Progenitor cell of endocrine pancreas (in vitro differentiated cells): ENCODE results near the gene ORMDL3. TPM values are rescaled to one million over a fixed set of nuclear protein-coding genes. Genes with fewer than 3 reads are reported as not detected.
"Not testable (repeated sequence)": the region's sequence is repeated elsewhere in the genome, so short reads cannot be mapped to it uniquely, and the experiment has no call there.

Experiments
- DNase-seq: peaks from one replicate; pipeline ENCODE4 v3.0.0; 2021; ENCODE audit warnings: low spot score; ENCODE audit not compliant: unreplicated experiment
- H3K27ac Mint-ChIP-seq: 2 replicates; pipeline ENCODE4 v1.8.0; 2021; ENCODE audit warnings: mild to moderate bottlenecking, moderate library complexity, mixed read lengths
- H3K27me3 Mint-ChIP-seq: 2 replicates; pipeline ENCODE4 v1.8.0; 2021; ENCODE audit warnings: mixed read lengths
- H3K36me3 Mint-ChIP-seq: 2 replicates; pipeline ENCODE4 v1.8.0; 2022; ENCODE audit warnings: mixed read lengths; ENCODE audit not compliant: insufficient read depth
- H3K4me1 Mint-ChIP-seq: 2 replicates; pipeline ENCODE4 v1.8.0; 2021; ENCODE audit warnings: low read depth, mixed read lengths
- H3K4me3 Mint-ChIP-seq: 2 replicates; pipeline ENCODE4 v1.8.0; 2021; ENCODE audit warnings: low read depth, mild to moderate bottlenecking, moderate library complexity, mixed read lengths
- H3K9me3 Mint-ChIP-seq: 2 replicates; pipeline ENCODE4 v1.8.0; 2021; ENCODE audit warnings: low read depth, mixed read lengths
- total RNA-seq: library from RNA; stranded (reverse); gene quantifications from 2 replicates; pipeline ENCODE4 v1.2.1, GENCODE V29; 2021
- TF ChIP-seq, protein P1 (sequence below): fragments of 200-600 bp; sonication (generic); IDR thresholded peaks from one replicate; pipeline ENCODE4 v1.5.0; 2021; ENCODE audit warnings: antibody characterized with exemption, mild to moderate bottlenecking; ENCODE audit not compliant: unreplicated experiment

The ORMDL3 gene
- total RNA-seq, 1 donor from 2014 or later = 87.6 TPM

DNA sequence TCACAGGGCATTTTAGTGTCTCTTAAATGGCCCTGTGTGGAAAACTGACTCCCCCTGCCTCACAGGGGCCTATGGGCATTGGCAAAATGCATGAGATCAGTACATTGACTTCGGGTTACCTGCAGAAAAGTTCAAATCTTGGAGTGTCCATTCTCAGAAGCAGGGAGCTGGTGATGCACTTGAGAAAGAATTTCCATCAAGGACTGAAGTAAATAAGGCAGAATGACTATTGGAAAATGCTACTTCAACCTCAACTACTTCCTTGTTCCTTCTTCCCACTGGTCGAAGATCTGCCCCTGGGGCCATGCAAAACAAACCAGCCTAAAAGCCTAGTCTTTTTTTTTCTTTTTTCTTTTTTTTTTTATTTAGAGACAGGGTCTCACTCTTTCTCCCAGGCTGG is 21.6 kb upstream of the ORMDL3 start:
- Mint-ChIP-seq H3K27me3 (peaks cover 20% of the 10 kb centered on the region), H3K9me3 (no peaks in the 10 kb centered on the region), H3K4me3 (no peak overlapping the region), H3K4me1 (peaks cover 8% of the 10 kb centered on the region), H3K27ac (peak overlapping the region; percentile 45), H3K36me3 (no peaks in the 10 kb centered on the region)
- TF ChIP-seq, protein P1, sequence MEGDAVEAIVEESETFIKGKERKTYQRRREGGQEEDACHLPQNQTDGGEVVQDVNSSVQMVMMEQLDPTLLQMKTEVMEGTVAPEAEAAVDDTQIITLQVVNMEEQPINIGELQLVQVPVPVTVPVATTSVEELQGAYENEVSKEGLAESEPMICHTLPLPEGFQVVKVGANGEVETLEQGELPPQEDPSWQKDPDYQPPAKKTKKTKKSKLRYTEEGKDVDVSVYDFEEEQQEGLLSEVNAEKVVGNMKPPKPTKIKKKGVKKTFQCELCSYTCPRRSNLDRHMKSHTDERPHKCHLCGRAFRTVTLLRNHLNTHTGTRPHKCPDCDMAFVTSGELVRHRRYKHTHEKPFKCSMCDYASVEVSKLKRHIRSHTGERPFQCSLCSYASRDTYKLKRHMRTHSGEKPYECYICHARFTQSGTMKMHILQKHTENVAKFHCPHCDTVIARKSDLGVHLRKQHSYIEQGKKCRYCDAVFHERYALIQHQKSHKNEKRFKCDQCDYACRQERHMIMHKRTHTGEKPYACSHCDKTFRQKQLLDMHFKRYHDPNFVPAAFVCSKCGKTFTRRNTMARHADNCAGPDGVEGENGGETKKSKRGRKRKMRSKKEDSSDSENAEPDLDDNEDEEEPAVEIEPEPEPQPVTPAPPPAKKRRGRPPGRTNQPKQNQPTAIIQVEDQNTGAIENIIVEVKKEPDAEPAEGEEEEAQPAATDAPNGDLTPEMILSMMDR = no peak
- DNase-seq = no peak

DNA sequence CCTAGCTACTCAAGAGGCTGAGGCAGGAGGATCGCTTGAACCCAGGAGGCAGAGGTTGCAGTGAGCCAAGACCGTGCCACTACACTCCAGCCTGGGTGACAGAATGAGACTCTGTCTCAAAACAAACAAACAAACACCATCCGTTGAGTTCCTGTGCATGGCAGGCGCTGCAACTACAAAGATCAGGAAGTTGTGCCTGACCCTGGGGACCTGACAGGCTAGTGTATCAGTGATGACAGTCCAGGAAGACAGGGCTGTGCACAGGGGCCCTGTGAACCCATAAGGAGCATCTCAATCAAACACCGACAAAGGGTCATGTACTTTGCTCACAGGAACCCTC is 21.1 kb upstream of the ORMDL3 start:
- not testable (repeated sequence) for H3K36me3 Mint-ChIP-seq, H3K4me3 Mint-ChIP-seq, H3K27ac Mint-ChIP-seq, H3K4me1 Mint-ChIP-seq, H3K9me3 Mint-ChIP-seq, DNase-seq
- peaks cover 20% of the 10 kb centered on the region for H3K27me3 Mint-ChIP-seq

DNA sequence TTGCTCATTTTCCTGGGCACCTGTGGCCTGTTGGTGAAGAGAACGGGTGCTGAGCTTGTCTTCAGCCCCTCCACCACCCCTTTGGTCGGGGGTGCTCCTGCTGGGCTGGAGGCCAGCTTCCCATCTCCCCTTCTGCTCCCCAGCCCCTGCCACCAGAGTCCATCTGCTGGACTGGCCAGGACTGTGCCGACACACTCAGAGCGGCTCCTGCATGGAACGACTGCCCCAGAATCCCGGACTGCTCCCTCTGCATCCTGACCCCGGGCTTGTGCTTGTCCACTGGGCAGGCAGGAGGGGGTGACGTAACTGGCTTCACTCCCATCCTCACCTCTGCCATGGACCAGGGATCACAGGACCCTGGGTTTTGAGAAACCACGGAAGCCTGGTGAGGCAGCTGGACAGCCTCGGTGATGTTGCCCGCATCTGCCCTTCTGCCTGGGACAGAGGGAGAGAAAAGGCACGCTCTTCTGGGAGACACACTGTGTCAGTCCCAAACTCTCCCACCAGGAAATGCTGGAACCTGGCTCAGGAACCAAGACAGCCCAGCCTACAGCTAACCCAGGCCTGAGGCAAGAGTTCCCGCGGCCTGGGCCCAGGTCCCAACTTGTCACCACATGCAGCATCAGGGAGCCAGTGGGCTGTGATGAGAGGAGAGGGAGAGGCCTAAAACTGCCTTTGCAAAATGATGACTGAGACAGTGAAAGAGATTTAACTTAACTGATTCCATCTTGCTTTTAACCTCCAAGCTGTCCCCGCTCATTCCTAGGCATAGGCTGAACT is 19.3 kb upstream of the ORMDL3 start:
- H3K4me1 Mint-ChIP-seq = peaks cover 3% of the 10 kb centered on the region
- no peak overlapping the region for H3K4me3 Mint-ChIP-seq
- no peaks in the 10 kb centered on the region for H3K9me3 Mint-ChIP-seq
- TF ChIP-seq, protein P1 = no peak
- no peak for DNase-seq
- peaks cover 19% of the 10 kb centered on the region for H3K27me3 Mint-ChIP-seq
- no peaks in the 10 kb centered on the region for H3K36me3 Mint-ChIP-seq
- H3K27ac Mint-ChIP-seq = no peak overlapping the region

DNA sequence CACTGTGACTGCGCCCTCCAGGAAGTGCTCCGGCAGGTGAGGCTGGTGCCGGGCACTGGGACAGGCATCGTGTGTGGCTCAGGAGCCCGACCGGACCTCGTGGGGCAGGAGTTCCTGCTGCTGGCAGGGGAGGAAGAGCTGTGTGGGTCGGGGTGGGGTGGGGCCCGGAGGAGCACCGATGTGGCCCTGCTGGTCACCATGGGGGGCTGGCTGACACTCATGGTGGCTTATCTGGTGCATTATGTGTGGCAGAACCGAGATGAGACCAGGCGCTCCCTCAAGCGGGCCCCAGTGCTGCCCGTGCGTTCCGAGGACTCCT is 17.0 kb upstream of the ORMDL3 start:
- Mint-ChIP-seq H3K27me3 (peaks cover 5% of the 10 kb centered on the region), H3K36me3 (no peaks in the 10 kb centered on the region), H3K27ac (no peak overlapping the region), H3K9me3 (no peaks in the 10 kb centered on the region), H3K4me1 (peaks cover 5% of the 10 kb centered on the region), H3K4me3 (no peak overlapping the region)
- TF ChIP-seq, protein P1 = no peak
- no peak for DNase-seq

- Mint-ChIP-seq H3K4me3 (no peak overlapping the region), H3K4me1 (peaks cover 5% of the 10 kb centered on the region)
These were observed 16.4 kb upstream of the ORMDL3 start for GRCh38 chr17:39943702-39944392.

More at GRCh38 chr17:39943702-39944392, 16.4 kb upstream of the ORMDL3 start:
- H3K27ac Mint-ChIP-seq = no peak overlapping the region
- H3K9me3 Mint-ChIP-seq = no peaks in the 10 kb centered on the region
- TF ChIP-seq, protein P1 = no peak
- H3K36me3 Mint-ChIP-seq = no peaks in the 10 kb centered on the region
- DNase-seq = no peak
- peaks cover 5% of the 10 kb centered on the region for H3K27me3 Mint-ChIP-seq
